GM21576 (cell line): Measurements from ENCODE around the gene FKBP1B.
"Not testable (repeated sequence)": the region's sequence is repeated elsewhere in the genome, so short reads cannot be mapped to it uniquely, and the experiment has no call there.

Experiments
- ATAC-seq: cut with Tn5 transposase; IDR thresholded peaks from one replicate; pipeline ENCODE4 v1.9.1; 2021; ENCODE audit warnings: mild to moderate bottlenecking, moderate library complexity; ENCODE audit not compliant: unreplicated experiment

Gene FKBP1B

DNA sequence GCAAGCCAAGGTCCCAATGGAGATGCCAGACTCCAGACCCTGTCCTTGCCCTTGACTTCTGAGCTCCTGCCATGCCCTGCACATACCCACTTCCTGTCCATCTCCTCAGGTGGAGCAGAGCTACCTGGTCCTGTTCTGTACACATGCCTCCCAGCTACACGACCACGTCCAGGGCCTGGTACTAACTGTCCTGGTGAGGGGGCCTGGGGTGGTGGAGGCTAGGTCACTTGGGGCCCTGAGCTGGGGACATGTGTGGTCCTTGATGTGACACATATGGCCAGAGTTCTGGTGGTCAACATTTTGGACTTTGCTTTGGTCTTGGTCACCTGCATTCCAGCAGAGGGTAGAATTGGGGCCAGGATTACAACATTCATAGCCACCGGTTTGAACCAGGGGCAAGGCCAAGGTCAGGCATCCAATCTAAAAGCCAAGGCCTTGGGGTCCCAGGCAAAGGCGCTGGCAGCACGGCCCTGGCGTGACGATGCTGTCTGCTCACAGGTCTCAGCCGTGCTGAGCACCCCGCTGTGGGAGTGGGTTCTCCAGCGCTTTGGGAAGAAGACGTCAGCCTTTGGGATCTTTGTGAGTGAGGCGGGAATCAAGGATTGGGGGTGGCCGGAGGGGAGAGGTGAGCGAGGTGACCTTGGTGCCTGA, 27.1 kb upstream of the FKBP1B start:
- ATAC-seq, result no peak

DNA sequence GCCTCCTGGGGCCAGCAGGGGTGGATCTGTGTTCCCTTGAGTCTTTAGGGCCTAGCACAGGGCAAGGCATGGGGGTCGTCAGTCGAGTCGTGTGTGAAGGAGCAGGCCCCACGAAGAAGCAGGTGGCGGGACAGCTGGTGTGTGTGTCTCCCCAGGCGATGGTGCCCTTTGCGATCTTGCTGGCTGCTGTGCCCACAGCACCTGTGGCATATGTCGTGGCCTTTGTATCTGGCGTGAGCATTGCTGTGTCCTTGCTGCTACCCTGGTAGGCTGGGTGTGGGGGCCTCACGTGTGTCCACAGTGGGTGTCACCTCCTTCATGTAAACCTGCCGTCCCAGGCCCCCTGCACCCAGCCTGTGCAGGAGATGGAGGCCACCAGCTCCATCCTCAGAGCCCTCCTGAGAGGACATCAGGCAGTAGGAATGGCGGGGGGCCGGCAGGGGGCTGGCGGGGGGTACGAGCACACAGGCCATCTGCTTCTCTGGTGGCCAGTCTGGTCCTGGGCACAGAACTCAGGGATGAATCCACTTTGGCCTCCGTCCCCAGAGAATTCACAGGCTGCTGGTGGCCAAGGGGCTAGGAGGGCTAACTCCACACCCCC, 26.5 kb upstream of the FKBP1B start:
- ATAC-seq, result no peak

DNA sequence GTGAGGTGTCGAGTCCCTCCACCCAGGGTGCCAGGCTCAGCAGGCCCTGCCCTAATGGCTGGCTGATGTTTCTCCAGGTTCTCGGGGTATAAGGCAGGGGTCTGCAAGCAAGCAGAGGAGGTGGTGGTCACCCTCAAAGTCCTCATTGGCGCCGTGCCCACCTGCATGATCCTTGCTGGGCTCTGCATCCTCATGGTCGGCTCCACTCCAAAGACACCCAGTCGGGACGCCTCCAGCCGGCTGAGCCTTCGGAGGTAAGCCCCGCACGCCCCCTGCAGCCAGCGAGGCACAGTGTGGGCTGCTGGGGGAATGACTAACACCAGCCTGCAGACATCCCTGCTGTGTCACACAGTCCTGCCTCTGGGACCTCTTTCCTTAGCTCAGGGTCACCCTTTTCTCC, 25.5 kb upstream of the FKBP1B start:
- no peak for ATAC-seq

DNA sequence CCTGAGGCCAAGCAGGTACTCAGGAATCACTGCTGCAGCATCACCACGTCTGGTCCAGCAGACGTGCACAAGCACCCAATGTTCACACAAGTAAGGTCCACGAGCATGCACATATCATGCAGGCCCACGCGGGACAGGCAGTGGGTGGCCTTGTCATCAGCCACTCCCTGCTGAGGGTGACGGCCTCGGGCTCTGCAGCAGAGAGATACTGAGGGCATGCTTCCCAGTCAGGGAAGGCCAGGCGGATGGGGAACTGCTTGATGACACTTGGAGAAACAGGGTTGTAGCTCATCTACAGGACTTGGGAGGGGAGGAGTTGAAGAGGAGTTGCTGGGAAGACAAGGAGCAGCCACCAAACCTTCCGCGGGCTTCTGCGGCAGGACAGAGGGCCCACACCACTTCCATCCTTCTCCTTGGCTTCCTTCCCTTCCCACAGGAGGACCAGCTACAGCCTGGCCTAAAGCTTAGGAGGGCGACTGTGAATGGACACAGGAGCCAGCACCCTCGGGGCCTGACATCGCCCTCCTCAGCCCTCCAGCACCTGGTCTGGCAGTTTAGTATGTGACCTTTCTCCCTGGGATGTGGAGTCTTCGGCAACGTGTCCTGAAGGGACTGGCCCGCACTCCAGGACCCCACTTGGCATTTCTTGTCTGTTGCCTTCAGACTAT, 24.4 kb upstream of the FKBP1B start:
- no peak for ATAC-seq

DNA sequence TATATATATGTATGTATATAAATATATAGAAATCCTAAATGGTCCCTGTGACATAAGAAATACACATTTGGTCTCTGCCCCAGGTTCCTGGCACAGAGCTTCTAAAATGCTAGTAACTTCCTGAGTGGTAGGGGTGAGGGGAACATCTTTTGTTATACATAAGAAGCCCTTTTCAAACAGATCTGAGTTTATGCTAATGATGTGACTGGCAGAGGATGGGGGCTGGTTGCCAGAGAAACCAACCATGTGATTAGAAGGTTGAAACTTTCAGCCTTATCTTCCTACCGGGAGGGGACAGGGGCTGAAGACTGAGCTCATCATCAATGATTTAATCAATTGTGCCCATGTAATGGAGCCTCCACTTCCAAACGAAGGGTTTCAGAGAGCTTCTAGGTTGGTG, 23.3 kb upstream of the FKBP1B start:
- ATAC-seq, result no peak

DNA sequence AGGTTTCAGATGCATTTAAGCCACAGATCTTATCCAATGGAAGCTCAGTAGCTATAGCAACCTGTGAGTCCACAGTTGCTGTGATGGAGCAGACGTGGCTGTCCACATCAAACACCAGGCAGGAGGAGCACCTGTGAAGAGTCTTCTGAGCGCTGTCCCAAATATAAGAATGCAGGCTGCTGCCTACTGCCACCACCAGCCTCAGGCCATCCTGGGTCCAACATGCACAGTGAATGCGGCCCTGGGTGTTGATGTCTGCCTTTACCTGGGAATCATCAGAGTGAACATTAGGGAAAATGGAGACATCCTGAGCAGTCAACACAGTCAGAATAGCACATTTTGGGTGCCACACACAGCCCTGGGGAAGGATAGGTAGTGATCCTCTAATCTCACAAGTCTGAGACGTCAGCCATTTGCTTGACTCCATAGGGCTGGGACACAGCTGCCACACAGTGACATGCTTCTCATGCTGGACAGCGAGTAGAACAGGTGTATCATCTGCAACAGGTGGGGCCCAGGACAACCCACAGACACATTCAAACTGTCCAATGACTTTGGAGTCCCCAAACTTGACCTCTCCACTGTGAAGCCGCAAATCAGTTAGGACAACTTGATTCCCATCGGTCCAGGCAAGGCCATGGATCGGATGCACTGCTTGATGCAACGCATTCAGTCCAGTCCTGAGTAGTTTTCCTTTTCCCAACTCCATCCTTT, 10.6 kb upstream of the FKBP1B start:
- ATAC-seq, result no peak

DNA sequence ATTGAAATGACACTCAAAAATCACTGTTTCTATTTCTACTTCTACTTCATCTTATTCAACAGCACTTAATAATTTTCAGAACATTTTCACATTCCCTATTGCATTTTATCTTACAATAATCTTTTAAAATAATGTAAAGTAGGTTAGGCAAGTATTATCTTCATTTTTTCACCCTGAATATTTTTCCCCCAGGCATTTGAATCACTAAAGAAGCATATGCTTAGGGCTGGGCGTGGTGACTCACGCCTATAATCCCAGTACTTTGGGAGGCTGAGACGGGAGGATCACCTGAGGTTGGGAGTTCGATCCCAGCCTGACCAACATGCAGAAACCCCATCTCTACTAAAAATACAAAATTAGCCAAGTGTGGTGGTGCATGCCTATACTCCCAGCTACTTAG, 9.0 kb upstream of the FKBP1B start:
- ATAC-seq, result no peak

DNA sequence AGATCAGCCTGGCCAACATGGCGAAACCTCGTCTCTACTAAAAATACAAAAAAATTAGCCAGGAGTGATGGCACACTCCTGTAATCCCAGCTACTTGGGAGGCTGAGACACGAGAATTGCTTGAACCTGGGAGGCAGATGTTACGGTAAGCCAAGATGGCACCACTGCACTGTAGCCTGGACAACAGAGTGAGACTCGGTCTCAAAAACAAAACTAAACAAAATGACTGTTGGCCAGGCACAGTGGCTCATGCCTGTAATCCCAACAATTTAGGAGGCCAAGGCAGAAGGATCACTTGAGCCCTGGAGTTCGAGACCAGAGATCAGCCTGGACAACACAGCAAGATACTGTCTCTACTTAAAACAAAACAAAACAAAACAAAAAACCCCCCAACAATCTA, 6.4 kb upstream of the FKBP1B start:
- ATAC-seq, result not testable (repeated sequence)

DNA sequence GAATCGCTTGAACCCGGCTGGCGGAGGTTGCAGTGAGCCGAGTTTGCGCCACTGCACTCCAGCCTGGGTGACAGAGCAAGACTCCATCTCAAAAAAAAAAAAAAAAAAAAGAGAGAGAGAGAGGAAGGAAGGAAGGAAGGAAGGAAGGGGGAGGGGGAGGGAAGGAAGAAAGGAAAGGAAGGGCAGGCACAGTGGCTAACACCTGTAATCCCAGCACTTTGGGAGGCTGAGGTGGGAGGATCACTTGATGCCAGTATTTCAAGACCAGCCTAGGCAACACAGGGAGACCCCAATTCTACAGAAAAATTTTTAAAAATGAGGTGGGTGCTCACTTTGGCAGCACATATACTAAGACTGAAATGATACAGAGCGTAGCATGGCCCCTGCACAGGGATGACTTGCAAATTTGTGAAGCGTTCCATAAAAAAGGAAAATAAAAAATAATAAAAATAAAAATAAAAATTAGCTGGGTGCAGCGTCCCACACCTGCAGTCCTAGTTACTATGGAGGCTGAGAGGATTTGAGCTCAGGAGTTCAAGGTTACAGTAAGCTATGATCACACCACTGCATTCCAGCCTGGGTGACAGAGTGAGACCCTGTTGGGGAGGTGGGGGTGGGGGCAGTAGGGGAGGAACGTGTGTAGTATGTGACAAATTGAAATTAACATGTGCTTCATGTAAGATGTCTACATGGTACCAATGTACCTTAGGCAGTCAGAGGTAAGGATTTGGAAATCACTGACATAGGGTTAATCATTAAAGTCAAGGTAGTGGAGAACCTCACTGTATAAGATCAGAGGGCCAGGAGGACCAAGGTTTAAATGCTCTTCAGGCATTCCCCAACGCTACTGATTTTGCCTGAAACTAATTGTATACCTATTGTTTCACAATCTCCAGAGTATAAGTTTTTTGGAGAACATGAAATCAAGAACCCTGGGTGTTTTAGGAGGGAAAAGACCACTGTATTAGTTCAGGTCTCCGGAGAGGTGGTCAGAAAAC, 3.7 kb upstream of the FKBP1B start:
- ATAC-seq, result no peak

DNA sequence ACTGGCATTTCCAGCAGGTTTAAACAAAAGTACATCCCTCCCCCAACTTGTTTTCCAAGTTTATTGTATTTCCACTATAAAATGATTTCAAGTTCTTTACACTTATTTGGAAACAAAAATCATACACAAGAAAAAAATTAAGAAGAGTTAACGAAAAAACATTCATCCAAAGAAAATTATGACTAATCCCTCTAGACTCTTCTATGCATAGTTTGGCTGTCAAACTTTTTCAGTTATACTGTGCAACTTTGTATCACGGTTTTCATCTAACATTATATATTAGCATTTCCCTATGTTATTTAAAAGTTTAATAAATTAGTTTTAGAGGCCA, 3.0 kb upstream of the FKBP1B start:
- ATAC-seq, result no peak

DNA sequence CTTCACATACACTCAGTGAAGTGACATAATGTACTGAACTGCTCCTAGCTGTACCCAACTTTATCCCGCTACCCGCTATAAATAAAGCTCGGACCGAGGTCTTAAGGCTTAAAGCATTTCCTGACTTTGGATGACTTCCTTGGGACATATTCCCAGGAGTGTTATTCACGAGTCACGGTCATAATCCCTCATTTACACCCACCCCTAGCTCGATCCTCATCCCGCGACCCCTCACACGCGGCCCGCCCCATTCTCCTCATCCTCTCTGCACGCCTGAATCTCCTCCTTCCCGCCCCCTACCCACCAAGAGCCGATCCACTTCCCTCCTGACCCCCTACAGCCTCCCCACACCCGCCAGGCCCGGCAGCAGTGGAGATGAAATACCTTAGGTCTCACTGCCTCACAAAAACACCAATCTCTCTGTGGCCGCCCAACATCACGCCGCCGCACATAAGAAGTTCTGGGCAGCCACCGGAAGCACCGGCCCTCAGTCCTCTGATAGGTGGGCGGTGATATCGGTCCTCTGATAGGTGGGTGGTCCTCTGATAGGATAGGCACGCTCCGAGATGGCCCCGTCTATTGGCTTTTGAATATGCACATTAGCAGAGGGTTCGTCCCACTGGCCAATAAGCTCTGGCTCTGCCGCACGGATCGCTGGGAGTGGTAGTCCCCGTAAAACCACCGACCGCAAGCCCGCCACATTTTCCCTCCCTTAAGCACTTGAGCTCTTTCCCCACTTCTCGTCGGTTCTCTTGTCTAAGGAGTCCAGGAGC, 2.4 kb upstream of the FKBP1B start, which contains the start of gene WDCP:
TSS of gene WDCP (minus strand) at position 462 of the 773 bp plus-strand sequence. CDS start 7,897 bp downstream, outside the sequence.
- ATAC-seq, result peak; percentile 99

DNA sequence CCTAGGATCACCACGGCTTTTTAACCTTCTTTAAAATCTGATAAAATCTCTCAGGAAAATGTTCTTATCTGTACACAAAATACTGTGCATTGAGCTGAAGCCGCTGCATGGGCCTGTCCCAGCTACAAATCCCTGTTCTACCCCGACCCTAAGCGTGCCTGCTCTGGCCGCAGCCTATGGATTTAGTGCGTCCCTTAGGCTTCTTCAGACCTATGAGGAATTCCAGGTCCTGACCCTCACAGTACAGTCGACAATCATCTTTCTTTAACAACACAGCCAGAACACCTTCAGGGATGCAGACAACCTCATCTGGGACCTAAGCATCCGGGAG, 1.9 kb upstream of the FKBP1B start:
- no peak for ATAC-seq

DNA sequence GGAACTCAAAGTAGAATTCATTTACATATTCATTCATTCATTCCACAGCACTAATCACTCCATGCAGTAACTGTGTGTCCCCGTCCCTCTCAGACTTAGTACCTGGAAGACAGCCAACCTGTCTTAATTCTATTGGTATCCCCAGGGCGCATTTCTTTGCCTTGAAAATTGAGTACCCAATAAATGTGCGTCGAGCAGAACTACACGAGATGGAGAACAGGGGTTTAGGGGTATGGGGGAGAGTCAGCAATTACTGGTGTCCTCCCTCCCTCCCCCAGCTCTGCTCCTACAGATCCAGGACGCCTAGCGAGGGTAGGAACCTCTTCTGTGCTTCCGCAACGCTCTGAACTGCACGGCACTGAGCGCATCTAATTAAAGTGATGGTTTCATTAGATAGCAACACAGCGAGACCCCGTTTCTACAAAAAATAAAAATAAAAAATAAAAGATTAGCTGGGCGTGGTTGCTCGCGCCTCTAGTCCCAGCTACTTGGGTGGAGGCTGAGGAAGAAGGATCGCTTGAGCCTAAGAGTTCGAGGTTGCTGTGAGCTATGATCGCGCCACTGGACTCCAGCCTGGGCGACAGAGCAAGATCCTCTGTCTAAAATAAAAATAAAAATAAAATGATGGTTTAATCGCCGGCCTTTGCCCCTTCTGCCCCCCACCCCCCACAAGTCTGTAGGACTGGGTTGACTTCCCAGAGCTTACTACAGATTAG, 614 bp upstream of the FKBP1B start:
- ATAC-seq, result no peak

DNA sequence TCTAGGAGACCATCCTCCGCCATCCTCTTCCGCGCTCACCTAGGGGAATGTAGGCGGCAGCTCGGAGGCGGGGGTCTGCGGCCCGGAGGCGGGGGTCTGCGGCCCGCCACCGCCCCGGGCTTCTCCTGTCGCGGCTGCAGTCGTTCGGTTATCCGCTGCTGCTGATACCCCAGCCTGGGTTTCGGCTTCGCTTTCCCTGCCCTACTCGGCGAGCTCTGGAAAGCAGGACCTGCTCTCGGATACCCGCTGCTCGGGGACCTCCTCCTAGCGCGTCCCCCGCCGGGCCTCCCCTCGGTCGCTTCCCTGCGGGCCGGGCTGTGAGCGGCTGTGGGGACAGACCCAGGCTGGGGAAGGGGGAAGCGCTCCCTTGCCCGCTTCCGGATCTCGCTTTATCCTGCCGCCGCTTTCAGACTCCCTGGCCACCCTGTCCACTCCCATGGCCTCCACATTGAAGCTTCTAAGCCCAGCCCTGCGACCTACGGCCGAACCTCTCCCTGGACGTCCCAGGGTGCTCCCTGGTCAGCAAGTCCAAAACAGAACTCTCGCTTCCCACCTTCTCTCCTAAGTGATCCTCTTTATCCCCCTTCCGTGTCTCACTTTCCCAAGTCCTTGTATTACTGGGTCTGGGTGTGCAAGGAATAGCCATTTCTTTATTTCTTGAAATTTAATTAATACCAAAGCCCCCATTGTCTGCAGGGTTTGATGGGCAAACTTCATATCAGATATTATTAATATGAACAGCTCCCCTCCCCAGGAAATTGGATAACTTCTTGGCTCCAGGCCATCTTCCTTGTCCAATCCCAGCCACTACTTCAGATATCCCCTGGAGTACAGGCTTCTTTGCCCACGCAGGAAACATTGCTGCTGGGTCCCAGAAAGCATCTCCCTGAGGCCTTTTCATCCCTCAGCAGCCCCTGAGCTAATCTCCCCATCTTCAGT, 769 bp downstream of the FKBP1B start:
- no peak for ATAC-seq

DNA sequence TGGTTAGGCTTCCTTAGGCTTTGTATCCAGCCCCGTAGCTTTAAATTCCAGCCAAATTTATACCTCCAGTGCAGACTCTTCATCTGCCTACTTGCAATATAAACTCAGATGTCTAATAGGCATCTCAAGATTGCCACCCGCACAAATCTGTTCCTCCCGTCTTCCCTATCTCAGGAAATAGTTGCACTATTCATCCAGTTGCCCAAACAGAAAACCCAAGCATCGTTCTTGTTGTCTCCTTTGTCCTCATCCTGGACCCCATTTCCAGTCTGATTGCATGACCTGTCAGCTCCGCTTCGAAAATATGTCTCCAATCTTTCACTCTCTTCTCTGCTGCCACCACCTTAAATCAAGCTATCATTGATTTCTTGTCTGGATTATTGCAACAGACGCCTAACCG, 2.3 kb downstream of the FKBP1B start:
- no peak for ATAC-seq

DNA sequence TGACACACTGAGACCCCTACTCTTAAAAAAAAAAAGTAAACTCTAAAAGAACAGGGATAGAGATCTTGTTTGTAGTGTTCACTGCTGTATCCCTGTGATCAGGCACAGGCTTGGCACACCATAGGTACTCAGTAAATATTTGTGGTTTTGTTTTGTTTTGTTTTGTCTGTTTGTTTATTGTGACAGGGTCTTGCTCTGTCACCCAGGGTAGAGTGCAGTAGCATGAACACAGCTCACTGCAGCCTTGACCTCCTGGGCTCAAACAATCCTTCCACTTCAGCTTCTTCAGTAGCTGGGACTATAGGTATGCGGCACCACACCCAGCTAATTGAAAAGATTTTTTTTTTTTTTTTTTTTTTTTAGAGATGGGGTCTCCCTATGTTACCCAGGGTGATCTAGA, 3.4 kb downstream of the FKBP1B start:
- ATAC-seq, result no peak

DNA sequence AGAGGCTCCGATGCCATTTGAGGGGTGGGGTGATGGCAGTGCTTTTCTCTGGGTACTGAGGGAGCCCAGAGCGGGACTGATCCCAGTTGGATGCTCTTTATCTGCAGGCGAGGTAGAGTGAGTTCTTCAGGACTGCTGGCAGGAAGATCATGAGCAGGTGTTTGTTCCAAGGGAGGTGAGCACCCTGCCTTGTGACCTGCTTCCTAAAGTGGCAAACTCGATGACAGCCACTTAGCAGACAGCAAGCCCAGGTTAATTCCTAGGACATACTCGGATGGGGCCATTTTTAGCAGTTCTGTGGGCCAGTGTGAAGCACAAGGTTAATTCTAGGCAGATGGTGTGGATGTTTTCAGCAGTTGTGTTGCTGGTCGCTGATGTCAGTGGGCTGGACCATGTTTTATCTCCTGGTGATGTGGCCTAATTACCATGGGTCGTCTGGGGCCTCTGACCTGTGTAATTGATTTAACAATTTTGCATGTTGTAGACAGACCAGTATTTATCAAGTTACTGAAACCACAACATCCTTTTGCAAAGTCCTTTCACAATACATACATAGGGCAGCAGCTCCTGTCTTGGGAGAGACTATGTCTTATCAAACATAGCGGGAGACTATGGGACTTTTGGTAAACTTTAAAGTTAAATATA, 4.9 kb downstream of the FKBP1B start:
- ATAC-seq, result no peak

DNA sequence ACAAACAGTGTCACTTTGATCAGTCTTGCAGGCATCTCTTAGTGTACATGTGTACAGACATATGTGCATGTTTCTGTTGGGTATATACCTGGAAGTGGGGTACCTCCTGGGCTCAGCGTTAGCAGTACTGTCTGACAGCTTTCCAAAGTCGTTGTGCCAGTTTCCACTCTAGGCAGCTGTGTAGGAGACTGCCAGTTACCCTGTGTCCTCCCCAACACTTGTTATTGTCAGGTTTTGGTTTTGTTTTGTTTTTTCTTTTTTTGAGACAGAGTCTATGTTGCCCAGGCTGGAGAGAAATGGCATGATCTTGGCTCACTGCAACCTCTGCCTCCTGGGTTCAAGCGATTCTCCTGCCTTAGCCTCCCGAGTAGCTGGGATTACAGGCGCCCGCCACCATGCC, 6.2 kb downstream of the FKBP1B start:
- ATAC-seq, result no peak
